Nucleus accumbens (tissue), 56 donors: ENCODE measurements around the gene LRRC39.
"Not testable (repeated sequence)": the region's sequence is repeated elsewhere in the genome, so short reads cannot be mapped to it uniquely, and the experiment has no call there.

Experiments used
- DNase-seq, 56 donors: peaks; one replicate each; lab custom pipeline; 2025; lab: John Stamatoyannopoulos, UW

The LRRC39 gene

DNA sequence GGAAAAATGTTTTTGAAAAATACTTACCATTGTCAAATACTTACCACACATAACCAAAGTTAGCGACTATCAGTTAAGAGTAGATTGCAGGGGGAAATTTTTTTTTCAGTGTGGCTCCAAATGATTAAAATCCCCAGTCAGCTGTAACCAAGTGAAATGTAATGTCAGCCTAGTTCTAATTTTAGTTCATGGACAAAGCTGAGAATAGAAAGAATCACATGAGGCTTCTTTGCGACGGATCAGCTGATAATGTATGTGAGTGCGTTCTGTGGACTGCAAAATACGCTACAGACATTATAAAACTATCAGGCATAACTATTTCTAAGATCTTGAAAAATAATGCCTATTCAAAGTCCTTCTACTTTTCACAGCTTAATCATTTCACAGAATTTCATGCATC, at the start of gene LRRC39:
TSS of gene LRRC39 (minus strand) at position 166 of the 400 bp plus-strand sequence. CDS start 9,740 bp downstream, outside the sequence.
- no peak for DNase-seq

DNA sequence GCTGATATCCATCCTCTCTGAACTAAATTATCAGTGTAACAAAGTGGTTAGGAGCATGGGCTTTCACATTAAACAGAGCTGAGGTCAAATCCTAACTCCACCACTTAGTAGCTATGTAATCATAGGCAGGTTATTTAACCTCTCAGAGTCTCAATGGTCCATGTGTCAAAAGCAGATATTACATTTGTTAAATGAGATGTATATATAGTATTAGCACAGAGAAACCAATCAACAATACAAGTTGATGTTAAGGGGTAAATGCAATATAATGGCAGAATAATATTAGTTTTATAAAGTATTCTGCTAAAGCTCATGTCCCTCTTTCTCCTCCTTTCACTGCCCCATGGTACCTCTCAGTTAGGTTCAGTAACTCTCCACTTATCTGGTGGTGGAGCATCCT, 44.4 kb upstream of the LRRC39 start:
- DNase-seq, result no peak

DNA sequence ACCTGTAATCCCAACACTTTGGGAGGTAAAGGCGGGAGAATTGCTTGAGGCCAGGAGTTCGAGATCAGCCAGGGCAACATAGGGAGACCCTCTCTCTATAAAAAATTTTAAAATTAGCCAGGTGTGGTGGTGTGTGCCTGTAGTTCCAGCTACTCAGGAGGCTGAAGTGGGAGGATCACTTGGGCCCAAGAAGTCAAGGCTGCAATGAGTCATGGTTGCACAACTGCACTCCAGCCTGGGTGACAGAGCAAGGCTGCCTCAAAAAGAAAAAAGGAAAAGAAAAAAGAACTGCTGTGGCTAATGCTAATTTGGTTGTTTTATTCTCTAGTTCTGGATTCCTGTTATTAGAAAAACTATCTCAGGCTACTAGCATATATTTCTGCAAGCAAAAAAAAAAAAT, 41.8 kb upstream of the LRRC39 start:
- DNase-seq, result no peak

DNA sequence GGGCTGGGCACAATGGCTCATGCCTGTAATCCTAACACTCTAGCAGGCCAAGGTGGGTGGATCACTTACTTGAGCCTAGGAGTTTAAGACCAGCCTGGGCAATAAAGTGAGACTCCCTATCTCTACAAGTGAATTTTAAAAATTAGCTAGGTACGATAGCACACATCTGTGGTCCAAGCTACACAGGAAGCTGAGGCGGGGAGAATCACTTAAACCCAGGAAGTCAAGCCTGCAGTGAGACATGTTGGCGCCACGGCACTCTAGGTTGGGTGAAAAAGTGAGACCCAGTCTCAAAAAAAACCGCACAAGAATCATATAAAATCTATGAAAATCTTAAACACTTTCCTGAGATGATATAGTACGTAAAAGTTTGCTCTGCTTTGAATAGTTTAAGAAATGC, 41.4 kb upstream of the LRRC39 start:
- DNase-seq, result no peak

DNA sequence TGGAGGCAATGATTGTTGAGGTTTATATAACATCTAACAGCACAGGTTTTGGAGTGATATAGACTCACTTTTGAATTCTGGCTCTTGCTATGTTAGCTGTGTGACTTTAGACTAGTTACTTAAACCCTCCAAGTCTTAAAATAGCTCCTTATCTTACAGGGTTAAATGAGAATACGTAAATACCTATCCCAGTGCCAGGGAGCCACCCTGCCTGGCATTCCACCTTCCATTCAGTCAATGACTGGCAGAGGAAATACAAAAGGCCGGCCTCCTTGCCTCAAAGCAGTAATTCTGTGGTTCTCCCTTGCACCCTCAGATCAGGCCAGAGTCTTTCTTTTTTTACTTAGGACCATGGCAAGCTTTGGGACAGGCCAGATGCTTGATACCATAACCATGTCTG, 39.8 kb upstream of the LRRC39 start:
- DNase-seq, result no peak

DNA sequence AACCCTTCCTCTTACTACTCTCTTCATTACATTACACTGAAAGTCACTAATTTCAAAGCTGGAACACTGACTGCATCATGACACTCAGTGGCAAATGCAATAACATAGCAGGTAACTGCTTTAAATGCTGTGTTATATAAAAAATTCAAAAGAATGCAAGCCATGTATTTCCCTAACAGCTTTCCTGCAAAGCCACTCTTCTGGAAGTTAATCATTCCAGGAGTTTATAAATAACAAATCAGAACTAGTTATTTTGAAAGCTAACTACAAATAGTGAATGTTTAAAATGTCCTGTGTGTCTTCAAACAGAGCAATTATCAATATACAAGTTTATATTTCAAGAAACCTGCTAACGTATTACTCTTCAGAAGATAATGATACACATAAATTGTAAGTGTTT, 37.0 kb upstream of the LRRC39 start:
- no peak for DNase-seq

DNA sequence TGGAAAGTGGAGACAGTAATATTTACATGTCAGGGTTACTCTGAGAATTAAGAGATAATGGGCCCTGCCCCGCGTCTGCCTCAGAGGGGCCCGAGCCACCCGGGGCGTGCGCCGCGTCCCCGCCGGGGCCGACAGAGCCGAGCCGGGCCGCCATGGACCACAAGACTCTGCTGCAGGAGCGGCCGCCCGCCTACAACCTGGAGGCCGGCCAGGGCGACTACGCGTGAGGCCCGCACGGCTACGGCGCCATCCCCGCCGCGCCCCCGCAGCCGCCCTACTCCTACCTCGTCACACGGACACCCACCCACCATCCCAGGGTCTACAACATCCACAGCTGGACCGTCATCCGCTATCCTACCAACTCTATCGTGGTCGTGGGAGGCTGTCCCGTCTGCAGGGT, 35.1 kb upstream of the LRRC39 start:
- no peak for DNase-seq

DNA sequence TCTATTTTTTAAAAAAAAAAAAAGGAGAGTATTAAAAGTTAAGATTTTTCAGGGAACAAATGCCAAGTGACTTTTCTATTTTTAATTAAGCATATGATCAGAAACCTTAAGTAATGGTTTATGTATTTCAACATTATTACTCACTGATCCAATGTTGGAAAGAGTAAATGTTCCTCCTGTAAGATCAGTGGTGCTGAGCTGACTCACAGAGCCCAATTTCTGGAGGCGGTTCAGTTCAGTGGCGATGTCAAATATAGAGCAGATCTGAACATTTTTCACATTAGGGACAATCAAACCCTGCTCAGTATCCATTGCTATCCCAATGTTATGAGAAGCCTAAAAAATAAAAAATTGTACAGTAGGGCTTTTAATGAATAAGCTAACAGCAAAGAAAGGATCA, 28.2 kb upstream of the LRRC39 start:
- DNase-seq, result peak in 2 of 56 donors; percentile 5 to 47

DNA sequence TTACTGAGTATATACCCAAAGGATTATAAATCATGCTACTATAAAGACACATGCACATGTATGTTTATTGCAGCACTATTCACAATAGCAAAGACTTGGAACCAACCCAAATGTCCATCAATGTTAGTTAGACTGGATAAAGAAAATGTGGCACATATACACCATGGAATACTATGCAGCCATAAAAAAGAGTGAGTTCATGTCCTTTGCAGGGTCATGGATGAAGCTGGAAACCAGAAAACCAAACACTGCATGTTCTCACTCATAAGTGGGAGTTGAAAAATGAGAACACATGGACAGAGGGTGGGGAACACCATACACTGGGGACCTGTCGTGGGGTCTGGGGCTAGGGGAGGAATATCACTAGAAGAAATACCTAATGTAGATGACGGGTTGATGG, 27.5 kb upstream of the LRRC39 start:
- not testable (repeated sequence) for DNase-seq

DNA sequence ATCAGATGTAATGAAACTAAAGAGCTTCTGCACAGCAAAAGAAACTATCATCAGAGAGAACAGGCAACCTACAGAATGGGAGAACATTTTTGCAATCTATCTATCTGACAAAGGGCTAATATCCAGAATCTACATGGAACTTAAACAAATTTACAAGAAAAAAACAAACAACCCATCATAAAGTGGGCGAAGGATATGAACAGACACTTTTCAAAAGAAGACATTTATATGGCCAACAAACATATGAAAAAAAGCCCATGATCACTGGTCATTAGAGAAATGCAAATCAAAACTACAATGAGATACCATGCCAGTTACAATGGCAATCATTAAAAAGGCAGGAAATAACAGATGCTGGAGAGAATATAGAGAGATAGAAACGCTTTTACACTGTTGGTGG, 27.0 kb upstream of the LRRC39 start:
- not testable (repeated sequence) for DNase-seq

DNA sequence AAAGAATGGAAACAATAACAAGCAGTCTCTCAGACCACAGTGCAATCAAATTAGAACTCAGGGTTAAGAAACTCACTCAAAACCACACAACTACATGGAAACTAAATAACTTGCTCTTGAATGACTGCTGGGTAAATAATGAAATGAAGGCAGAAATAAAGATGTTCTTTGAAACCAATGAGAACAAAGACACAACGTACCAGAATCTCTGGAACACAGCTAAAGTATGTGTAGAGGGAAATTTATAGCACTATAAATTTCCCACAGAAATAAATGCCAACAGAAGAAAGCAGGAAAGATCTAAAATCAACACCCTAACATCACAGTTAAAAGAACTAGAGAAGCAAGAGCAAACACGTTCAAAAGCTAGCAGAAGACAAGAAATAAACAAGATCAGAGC, 24.6 kb upstream of the LRRC39 start:
- DNase-seq, result not testable (repeated sequence)

DNA sequence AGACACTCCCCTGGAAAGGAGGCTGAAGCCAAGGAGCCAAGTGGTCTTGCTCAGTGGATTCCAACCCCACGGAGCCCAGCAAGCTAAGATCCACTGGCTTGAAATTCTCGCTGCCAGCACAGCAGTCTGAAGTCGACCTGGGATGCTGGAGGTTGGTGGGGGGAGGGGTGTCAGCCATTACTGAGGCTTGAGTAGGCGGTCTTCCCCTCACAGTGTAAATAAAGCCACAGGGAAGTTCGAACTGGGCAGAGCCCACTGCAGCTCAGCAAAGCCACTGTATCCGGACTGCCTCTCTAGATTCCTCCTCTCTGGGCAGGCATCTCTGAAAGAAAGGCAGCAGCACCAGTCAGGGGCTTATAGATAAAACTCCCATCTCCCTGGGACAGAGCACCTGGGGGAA, 22.0 kb upstream of the LRRC39 start:
- not testable (repeated sequence) for DNase-seq

DNA sequence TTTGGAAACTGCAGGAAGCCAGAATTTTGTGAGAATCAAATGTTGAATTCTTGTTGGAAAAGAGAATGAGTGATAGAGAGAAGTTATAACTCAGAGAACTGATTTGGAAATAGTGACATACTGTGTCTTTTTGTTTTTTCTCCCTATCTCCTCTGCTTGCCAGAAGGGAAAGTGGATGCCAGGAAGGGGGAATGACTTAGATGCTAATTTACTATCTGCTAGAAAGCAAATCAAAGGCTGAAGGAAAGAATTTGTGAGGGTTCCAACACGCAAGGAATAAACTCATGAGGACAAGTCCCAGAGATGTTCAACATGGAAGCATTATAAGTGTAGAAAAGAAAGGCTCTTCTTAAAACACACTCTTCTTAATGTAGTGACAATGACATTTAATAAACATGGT, 20.5 kb upstream of the LRRC39 start:
- DNase-seq, result no peak

DNA sequence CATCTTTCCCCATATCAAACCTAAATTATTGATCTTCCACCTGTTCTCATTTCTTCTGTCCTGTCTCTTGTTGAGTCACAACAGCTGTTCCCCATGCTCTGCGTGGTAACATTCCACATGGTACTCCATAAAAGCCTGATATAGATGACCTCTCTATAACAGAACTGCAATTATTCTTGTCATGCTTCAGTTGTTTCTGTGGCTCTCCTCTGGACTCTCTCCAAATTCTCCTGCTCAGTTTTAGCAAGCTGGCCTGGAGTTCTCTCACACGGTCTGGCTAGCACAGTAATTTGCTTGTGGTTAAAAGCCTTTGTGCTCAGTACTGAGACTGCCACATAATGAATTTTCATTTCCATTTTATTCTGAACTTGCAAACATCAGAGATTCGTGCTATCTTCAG, 10.6 kb upstream of the LRRC39 start:
- DNase-seq, result peak in 35 of 56 donors; percentile 4 to 66 (median 21)

DNA sequence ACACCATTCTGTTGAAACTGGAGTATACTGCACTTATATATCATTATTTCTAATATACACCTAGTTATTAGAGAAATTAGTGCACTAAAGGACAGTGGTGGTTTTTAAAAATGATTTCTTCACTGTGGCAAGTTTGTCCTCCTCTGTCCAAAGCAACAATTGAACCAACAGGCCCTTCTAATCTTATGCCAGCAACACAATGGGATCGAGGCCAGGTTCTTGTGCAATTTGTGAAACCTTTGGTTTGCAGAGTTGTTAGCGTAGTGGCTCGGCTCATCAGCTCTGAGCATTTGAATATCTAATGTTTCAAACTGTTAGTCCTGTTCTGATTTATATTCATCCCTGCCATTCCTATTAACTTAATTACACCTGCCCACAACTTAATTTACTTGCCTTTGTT, 9.9 kb upstream of the LRRC39 start:
- DNase-seq, result peak in 24 of 56 donors; percentile 0 to 61 (median 6)

DNA sequence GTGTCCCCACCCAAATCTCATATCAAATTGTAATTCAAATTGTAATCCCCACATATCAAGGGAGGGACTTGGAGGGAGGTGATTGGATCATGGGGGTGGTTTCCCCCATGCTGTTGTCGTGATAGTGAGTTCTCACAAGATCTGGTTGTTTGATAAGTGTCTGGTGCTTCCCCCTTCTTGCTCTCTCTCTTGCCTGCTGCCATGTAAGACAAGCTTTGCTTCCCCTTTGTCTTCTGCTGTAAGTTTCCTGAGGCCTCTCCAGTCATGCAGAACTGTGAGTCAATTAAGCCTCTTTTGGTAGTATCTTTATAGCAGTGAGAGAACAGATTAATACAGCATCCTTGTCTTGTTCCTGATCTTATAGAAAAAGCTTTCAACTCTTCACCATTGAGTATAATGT, 6.5 kb upstream of the LRRC39 start:
- no peak for DNase-seq

DNA sequence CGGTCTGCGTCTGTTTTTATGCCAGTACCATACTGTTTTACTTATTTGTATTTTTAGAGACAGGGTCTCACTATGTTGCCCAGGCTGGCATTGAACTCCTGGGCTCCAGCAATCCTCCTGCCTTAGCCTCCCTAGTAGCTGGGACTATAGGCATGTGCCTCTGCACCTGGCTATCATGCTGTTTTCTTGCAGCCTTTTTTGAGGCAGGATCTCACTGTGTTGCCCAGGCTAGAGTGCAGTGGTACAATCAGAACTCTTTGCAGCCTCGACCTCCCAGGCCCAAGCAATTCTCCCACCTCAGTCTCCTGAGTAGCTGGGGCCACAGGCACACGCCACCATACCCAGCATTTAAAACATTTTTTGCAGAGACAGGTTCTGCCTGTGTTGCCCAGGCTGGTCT, 5.3 kb upstream of the LRRC39 start:
- DNase-seq, result no peak

DNA sequence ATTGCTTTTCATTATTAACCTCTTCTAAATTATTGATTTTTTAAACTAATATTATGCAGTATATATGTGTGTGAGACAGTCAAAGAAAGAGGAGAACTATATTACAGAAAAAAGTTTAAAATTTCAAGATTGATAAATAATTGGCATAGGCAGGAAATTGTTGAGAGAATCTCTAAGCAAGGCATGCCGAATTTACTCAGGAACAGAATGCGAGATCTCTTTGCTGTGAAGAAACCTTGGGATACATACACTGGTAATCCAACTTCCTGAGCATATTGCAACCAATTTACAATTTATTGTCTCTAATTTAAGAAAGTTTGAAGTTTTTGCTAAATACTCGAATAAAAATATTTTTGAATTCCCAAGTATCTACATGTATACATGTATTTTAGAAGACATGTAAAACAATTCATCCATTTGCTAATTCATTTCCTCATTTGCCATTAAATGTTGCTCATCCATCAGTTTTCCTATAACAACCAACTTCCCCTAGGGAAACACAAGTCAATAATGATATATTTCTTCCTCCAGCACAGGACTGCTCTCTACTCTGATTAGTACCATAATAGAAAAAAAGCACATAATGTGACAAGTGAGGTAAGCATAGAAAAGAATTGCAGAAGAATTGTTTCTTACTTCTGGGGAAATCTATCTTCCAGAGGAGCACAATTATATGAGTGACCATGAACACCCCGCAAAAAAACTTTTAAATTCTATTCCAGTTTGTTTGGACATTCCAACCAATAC, 588 bp downstream of the LRRC39 start:
- DNase-seq, result no peak

DNA sequence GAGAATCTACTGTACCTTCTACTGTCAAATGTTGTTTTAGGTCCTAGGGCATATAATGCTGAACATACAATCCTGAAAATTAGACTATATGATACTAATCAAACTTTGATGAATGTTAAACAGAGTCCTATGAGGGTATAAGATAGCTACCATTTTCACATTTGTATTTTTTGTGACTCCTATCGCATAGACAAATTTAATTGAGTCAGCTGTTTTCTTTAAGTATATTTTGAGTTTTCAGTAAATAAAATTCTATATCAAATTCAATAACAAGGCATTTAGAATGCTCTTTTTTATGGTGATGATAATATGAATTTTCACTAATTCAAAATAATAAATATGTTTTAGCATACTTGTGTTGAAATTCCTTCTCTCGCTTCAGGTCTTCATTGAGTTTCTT, 10.0 kb downstream of the LRRC39 start:
- DNase-seq, result no peak

DNA sequence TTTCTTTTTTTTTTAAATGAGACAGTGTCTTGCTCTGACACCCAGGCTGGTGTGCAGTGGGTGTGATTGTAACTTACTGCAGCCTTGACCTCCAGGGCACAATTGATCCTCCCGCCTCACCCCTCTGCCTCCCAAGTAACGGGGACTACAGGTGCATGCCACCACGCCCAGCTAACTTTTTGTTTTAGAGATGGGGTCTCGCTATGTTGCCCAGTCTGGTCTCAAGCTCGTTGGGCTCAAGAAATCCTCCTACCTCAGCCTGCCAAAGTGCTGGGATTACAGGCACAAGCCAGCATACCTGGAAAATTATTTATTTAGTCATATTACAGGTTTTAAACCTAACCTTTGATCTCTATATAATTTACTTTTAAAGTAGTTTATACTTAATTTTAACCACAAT, 13.4 kb downstream of the LRRC39 start:
- DNase-seq, result no peak

DNA sequence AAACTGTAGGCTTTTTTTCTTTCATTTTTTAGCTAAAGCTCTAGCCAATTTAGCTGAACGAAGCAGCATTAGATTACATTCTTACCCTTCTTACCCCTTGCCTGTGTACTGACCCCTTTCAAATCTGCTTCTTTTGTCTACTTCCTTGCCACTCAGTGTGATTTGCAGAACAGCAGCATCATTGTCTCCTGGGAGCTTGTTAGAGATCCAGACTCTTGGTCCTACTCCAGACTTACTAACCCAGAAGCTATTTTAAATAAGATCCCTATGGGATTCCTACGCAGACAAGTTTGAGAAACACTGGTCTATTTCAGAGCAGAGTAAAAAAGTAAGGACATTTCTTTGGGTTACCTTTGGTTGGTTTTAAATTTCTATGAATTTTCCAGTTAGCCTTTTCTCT, 13.8 kb downstream of the LRRC39 start:
- peak in 1 of 56 donors; percentile 1 for DNase-seq

DNA sequence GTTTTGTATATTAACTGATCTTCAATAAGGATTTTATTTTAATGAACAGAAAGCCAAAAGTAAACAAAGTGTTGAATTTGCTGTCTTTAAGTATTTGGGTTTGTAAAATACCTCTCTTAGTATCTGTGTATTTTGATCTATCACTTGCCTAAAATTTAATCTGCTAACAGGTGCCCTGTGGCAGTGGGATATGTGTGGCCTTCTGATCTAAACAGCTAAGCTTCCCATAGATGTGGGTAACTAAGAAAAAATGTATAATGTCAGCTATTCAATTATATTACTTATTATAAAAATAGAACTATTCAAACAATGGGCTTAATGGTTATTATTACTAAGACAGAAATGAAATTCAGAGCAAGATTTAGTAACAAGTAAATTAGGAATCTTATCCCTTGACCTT, 15.2 kb downstream of the LRRC39 start:
- DNase-seq, result no peak

DNA sequence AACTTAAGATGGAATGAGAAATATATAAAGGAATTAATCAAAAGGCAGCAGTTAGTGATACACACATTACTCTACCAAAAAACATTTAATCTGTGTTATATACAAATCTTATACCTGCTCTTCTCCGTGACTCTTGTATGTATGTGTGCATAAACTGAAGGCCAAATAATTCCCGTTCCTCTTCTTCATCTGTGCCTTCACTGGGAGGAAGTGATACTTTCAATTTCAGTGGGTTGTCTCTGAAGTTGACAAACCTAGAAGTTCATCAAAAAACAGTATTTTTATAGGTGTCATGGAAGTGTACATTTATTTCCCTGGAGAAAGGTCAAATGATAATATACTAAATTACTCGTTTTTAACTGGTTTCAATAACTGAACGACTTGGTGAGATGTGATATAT, 25.8 kb downstream of the LRRC39 start:
- no peak for DNase-seq
